ENCODE measurements around the gene MRPL28.
"Not testable (repeated sequence)": the region's sequence is repeated elsewhere in the genome, so short reads cannot be mapped to it uniquely, and the experiment has no call there.

The MRPL28 gene

DNA sequence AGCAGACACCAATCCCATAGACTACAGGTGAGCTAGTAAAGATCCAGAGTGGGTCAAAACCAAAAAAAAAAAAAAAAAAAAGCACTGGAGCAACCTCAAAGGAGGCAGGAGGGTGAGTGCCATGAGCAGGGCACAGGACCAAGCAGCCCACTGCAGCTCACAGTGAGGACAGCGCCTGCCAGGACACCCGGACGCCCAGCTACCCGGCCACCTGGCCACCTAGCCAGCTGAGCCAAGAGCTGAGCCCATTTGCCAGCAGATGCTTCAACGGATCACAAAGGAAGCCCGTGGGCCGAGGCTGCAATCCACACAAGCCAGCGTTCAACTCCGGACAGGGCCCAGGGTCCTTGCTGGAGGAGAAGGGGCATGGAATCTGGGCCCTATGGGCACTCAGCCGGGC lies 32.9 kb downstream of the MRPL28 start:
- H3K36me3 ChIP-seq, result peaks cover 4% of the 10 kb centered on the region; the same call in 1 of the 2 replicates
- no peaks in the 10 kb centered on the region; the same call in 1 of the 2 replicates for H3K4me1 ChIP-seq
- H3K4me3 ChIP-seq (ENCODE audit: low read depth, low read length), result no peak overlapping the region
- no peaks in the 10 kb centered on the region for H3K27me3 ChIP-seq
- H3K9me3 ChIP-seq, result no peaks in the 10 kb centered on the region
- TF ChIP-seq, protein P1, sequence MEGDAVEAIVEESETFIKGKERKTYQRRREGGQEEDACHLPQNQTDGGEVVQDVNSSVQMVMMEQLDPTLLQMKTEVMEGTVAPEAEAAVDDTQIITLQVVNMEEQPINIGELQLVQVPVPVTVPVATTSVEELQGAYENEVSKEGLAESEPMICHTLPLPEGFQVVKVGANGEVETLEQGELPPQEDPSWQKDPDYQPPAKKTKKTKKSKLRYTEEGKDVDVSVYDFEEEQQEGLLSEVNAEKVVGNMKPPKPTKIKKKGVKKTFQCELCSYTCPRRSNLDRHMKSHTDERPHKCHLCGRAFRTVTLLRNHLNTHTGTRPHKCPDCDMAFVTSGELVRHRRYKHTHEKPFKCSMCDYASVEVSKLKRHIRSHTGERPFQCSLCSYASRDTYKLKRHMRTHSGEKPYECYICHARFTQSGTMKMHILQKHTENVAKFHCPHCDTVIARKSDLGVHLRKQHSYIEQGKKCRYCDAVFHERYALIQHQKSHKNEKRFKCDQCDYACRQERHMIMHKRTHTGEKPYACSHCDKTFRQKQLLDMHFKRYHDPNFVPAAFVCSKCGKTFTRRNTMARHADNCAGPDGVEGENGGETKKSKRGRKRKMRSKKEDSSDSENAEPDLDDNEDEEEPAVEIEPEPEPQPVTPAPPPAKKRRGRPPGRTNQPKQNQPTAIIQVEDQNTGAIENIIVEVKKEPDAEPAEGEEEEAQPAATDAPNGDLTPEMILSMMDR (IDR thresholded peaks at IDR 0.05; ENCODE audit: low read depth, low read length), result no peak
- DNase-seq, result no peak

GRCh38 chr16:336269-336668 lies 34.1 kb downstream of the MRPL28 start:
- no peaks in the 10 kb centered on the region; the same call in 1 of the 2 replicates for H3K4me1 ChIP-seq
- H3K4me3 ChIP-seq (ENCODE audit: low read depth, low read length), result no peak overlapping the region
- DNase-seq, result no peak
- no peaks in the 10 kb centered on the region for H3K9me3 ChIP-seq
- no peaks in the 10 kb centered on the region for H3K27me3 ChIP-seq
- TF ChIP-seq, protein P1 (IDR thresholded peaks at IDR 0.05; ENCODE audit: low read depth, low read length), result no peak
- no peaks in the 10 kb centered on the region for H3K36me3 ChIP-seq

GRCh38 chr16:334861-335632 lies 35.3 kb downstream of the MRPL28 start:
- not testable (repeated sequence) for DNase-seq

GRCh38 chr16:334164-334832 lies 36.0 kb downstream of the MRPL28 start:
- not testable (repeated sequence) for H3K9me3 ChIP-seq; H3K27me3 ChIP-seq; DNase-seq; H3K36me3 ChIP-seq; H3K4me1 ChIP-seq; H3K4me3 ChIP-seq (ENCODE audit: low read depth, low read length)

More at GRCh38 chr16:334861-335632, 35.3 kb downstream of the MRPL28 start:
- not testable (repeated sequence) for H3K36me3 ChIP-seq; H3K9me3 ChIP-seq; H3K4me1 ChIP-seq; H3K4me3 ChIP-seq (ENCODE audit: low read depth, low read length); H3K27me3 ChIP-seq

- H3K4me3 ChIP-seq (ENCODE audit: low read depth, low read length), result no peak overlapping the region
- TF ChIP-seq, protein P1 (IDR thresholded peaks at IDR 0.05; ENCODE audit: low read depth, low read length), result no peak
- no peaks in the 10 kb centered on the region for H3K36me3 ChIP-seq
- no peak for DNase-seq
- no peaks in the 10 kb centered on the region for H3K9me3 ChIP-seq
- peaks cover 3% of the 10 kb centered on the region for H3K4me1 ChIP-seq
- H3K27me3 ChIP-seq, result no peaks in the 10 kb centered on the region
Observed at GRCh38 chr16:333406-334094, 36.8 kb downstream of the MRPL28 start.

DNA sequence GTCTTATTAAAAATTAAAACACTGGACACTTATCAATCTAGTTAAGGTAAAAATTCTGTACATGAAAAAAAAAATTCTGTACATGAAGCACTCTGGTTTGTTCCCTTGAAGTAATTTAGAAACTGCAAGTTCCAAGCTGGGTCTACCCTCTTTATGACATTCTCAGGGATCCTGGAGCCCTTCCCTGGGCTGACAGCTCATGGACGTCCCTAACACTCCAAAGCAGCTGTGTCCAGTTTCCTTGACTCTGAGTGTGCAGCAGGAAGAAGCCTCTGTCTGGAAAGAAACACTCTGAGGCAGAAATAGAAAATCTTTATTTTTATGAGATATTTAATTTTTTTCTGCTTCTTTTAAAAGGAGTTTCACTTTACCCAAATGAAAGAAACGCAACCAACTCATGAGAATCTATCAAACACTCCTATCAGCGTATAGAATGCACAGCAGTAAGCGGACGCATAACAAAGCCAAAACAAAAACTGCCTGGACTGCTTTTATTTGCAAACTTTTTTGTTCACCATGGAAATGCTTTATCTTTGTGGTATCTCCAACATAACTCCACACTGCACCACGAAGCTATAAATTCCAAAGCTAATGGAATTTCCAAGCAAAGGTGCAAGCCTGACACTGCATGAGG lies 39.0 kb downstream of the MRPL28 start:
- H3K36me3 ChIP-seq; H3K27me3 ChIP-seq; DNase-seq; H3K9me3 ChIP-seq; H3K4me3 ChIP-seq (ENCODE audit: low read depth, low read length); H3K4me1 ChIP-seq: not testable (repeated sequence)

GRCh38 chr16:330741-331140 lies 39.6 kb downstream of the MRPL28 start:
- Histone ChIP-seq H3K4me3 (ENCODE audit: low read depth, low read length) (no peak overlapping the region), H3K9me3 (no peaks in the 10 kb centered on the region), H3K4me1 (peaks cover 3% of the 10 kb centered on the region; the same call in 1 of the 2 replicates), H3K27me3 (no peaks in the 10 kb centered on the region), H3K36me3 (no peaks in the 10 kb centered on the region)
- no peak for DNase-seq
- TF ChIP-seq, protein P1 (IDR thresholded peaks at IDR 0.05; ENCODE audit: low read depth, low read length), result no peak

Measured in BE2C (cell line).